NCI-H1092 treated with DMSO at 0.1 percent for 48 hours (cell line): ENCODE results near the gene SNRNP40.
"Not testable (repeated sequence)": the region's sequence is repeated elsewhere in the genome, so short reads cannot be mapped to it uniquely, and the experiment has no call there.

ENCODE experiments used
- DNase-seq: peaks from one replicate; lab custom pipeline; 2025; lab: John Stamatoyannopoulos, UW

Gene SNRNP40

DNA sequence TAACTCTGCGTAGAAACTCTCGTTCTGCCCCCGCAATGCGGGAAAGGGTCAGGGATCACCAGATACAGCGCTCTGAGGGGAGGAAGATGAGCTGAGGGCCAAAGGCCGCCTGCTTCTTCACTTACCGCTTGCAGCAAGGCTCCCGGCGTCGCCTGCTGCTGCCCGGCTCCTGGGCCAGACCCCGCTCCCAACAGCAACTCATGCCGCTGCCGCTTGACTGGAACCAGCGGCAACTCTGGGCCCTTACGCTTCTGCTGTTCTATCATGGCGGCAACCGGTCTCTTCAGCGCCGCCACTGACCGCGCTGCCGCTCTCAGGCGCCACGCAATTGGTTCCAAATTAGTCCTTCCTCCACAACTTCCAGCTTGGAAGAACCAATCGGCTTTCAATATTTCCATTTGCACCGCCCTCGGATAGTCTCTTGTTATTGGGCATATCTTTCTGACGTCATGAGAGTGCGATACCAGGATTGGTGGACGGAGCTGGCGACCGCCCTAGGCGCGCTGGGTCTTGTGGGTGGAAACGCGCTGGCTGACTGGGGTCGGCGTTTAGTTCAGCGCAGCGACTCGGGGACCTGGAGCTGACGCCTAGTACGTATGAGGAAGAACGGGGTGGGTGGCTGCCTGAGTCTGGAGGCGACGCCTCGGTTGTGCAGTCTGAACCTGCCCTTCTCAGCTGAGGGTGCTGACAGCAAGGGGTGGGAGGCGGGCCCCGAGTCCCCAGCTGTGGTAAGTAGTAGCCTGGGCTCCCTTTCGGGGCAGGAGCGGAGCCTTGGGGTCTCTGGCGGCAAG, at the start of gene SNRNP40, which contains the start of gene ZCCHC17:
TSS of gene SNRNP40 (minus strand) at position 303 of the 791 bp plus-strand sequence. CDS start at position 266, 37 bp downstream.
TSS of gene ZCCHC17 (plus strand) at position 547 of the 791 bp plus-strand sequence. CDS start 13,067 bp downstream, outside the sequence.
- DNase-seq: peak; percentile 100

DNA sequence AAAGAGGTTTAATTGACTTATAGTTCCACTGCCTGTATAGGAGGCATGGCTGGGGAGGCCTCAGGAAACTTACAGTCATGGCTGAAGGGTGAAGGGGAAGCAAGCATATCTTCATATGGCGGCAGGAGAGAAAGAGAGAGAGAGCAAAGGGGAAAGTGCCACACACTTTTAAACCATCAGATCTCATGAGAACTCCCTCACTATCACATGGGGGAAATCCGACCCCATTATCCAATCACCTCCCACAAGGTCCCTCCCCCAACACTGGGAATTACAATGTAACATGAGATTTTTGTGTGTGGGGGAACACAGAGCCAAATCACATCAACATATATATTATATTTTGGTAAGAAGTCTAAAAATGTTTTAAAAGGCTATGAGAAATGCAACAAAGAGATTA, 49.0 kb upstream of the SNRNP40 start:
- no peak for DNase-seq

DNA sequence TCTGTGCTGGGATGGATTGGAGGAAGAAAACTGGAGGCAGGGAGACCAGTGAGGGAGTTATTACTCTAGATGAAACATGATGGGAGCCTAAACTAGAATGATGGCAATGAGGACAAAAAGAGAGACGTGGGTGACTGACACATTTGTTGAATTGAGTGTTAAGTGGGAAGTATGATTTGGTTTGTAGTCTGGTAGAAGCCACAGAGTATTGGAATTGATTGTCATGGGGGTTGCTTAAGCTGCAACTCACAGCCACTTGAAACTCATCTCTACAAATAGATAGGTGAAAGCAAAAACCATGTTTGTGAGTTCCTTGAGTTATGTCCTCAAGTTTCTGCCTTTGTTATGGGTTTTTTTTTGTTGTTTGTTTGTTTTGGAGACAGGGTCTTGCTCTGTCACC, 47.9 kb upstream of the SNRNP40 start:
- no peak for DNase-seq

DNA sequence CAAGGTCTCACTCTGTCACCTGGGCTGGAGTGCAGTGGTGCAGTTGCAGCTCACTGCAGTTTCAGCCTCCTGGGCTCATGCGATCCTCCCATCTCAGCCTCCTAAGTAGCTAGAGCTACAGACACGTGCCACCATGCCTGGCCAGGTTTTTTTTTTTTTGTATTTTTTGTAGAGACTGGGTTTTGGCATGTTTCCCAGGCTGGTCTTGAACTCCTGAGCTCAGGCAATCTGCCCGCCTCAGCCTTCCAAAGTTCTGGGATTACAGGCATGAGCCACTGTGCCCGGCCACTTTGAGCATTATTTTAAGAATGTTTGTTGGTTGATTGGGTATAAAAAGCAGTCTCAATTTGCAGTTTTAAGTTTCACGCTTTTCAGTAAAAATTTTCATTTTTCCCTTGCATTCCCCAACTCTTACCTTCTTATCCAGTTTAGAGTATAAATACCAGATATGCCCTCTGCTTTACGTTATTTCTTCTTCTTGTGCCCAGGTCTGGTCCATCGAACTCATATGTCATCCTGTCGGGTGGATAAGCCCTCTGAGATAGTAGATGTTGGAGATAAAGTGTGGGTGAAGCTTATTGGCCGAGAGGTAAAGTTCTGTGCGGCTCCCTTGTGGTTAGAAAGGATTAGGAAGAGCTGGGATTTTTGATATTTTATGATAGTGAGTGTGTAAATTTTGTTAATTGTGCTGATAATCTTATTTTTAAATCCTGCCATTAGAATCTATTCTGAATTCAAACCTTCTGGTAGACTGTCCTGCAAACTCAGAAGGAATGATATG, 40.3 kb upstream of the SNRNP40 start:
- no peak for DNase-seq

DNA sequence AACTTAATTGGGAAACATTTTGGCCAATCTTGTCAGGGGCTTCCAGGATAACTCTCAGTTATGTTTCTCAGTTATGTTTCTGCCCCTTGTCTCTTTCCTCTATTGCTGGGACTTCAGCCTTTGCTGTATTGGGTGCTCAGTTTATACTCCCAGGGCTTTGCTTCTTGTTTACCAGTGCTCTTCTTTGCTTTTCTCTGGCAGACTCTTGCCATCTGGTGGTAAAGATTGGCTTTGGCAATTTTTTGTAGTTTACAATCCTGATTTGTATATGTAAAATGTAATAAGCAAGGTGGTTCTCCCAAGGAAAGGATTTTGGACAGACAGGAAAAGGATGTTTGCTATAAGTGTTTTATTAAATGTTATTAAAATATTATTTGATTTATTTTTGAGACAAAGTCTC, 38.4 kb upstream of the SNRNP40 start:
- DNase-seq: peak; percentile 53

DNA sequence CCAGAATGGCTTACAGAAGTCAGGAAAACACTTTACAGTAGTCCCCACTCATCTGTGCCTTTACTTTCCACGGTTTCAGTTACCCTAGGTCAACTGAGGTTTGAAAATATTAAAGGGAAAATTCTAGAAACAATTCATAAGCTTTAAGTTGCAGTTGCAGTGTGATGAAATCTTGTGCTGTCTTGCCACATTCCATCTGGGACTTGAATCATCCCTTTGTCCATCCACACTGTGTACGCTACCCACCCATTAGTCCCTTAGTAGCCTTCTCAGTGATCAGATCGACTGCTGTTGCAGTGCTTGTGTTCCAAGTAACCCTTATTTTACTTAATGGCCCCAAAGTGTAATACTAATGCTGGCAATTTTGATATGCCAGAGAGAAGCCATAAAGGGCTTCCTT, 30.8 kb upstream of the SNRNP40 start:
- DNase-seq: no peak

DNA sequence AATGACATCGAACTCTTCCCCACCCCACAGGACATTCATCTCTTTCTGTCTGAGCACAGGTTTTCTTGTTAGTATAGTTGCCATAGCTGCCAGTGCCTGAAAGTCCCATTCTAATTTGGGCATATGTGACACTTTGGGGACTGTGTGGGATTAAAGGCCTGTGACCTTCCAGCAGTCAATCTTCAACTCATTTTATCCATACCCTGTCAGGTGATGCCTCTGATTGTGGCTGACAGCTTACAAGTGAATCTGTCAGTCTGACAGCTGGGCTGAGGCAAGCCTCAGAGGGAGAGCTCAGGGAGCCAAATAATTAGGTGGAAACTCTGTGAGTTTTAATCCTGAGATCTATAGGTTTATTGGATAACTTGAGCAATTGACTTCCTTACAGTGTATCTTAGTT, 29.9 kb upstream of the SNRNP40 start:
- no peak for DNase-seq

DNA sequence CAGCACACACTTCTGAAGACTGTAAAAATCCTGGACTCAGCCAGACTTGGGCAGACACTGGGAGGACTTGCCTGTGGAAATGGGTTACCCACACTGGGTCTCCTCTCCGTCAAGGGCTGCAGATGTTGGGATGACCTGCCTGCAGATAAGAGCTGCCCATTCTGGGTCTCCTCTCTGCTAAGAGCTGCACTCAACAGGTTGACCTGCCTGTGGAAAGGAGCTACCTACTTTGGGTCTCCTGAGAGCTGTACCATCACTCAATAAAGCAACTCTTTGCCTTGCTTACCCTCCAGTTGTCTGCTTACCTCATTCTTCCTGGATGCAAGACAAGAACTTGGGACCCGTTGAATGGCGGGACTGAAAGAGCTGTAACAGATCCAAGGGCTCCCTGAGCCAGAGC, 28.4 kb upstream of the SNRNP40 start:
- no peak for DNase-seq

DNA sequence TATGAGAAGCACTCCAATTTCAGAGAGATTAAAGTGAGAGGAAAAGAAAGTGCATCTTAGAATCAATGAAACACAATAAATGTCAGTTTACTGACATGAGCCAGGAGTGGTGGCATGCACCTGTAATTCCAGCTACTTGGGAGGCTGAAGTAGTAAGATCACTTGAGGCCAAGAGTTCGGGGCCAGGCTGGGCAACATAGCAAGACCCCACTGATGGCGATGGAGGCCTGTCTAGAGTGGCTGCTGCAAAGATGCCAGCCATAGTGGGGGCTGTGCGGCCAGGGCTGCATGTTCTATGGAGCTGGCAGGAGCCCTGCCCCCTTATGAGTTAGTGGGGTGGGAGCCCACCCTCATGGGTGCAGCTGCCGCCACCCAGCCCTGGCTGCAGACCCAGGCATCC, 27.5 kb upstream of the SNRNP40 start:
- DNase-seq: no peak

DNA sequence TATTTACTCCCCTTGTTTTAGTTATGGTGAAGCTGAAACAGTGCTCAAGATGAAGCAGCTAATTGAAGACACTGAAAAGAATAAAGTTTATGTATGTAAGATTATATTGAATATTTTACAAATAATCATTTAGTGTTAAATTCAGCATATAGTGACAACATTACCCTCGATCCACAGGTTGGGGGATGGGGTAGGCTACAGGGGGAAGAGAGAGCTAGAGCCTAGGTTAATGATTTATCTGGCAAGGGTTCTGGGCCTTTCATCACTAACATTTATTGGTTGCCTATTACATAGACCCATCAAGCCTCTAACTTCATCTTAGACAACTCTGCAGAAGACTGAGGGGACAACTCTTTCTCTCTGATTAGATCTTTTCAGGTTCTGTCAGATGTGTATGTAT, 21.6 kb upstream of the SNRNP40 start:
- no peak for DNase-seq

DNA sequence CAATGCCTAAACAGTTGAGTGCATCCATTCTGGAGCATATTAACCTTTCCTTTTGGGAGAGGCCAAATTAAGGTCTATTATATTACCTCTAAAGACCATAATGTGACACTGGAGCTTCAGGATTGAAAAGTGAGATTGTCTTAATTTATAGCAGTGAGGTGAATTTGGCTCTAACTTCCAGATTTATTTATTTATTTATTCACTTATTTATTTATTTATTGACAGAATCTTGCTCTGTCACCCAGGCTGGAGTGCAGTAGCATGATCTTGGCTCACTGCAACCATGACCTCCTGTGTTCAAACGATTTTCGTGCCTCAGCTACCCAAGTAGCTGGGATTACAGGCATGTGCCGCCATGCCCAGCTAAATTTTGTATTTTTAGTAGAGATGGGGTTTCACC, 19.3 kb upstream of the SNRNP40 start:
- no peak for DNase-seq

DNA sequence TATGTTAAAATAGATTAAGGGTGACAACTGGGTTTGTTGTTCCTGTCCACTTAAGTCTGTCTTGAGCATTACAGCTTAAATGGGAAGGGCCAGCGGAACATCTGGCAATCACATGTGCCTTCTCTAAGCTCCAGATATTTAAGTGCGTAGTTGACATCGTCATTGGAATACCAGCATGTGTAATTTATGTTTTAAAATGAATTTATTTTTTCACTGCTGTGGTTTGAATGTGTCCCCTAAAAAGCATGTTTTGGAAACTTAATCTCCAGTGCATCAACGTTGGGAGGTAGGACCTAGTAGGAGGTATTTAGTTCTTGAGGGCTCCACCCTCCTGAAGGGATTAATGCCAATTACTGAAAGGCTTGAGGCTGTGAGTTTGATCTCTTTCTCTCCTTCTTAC, 13.6 kb upstream of the SNRNP40 start:
- DNase-seq: no peak

DNA sequence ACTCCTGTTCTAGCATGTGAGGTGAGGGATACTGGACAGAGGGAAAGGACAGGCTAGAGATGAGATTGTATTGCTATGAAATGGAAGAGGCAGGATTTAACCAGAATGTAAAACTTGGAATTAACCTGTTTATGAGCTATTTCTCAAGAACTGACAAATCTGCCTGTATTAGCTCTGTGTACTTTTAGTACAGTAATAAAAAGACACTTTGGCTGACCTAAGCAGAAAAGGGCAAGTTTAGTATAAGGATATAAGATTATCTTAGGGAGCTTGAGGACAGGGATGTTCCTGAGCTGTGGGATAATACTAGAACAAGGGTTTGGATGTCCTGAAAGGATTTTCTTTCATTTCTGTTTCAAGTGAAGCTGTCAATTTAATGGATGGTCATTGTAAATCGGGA, 11.4 kb upstream of the SNRNP40 start:
- DNase-seq: no peak

DNA sequence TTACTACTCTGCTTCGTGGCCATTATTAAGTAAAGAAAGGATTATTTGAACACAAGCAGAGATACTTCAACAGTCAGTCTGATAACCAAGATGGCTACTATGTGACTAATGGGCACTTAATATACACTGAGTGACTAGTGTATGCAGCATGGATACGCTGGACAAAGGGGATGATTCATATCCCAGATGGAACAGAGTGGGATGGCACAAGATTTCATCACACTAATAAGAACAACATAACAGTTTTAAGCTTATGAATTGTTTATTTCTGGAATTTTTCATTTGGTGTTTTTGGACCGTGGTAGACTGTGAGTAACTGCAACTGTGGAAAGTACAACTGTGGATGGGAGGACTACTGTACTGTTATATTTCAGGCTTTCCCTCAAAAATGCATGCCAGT, 9.7 kb upstream of the SNRNP40 start:
- no peak for DNase-seq

DNA sequence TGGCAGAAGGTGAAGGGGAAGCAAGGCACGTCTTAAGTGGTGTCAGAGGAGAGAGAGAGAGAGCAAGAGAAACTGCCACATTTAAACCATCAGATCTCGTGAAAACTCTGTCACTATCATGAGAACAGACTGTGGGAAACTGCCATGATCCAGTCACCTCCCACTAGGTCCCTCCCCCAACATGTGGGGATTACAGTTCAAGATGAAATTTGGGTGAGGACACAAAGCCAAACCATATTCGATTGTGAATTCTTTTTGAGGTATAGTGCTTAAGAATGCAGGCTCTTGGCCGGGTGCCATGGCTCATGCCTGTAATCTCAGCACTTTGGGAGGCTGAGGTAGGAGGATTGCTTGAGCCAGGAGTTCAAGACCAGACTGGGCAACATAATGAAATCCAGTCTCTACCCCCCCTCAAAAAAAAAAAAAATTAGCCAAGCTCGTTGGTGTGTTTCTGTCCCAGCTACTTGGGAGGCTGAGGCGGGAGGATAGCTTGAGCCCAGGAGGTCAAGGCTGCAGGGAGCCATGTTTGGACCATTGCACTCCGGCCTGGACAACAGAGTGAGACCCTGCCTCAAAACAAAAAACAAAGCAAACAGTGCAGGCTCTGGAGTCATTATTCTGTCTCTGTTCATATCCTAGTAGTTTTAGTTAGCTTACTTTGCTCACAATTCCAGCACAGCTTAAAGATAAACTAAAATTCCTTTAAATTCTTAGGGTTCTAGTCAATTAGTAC, 6.3 kb upstream of the SNRNP40 start:
- DNase-seq: no peak

DNA sequence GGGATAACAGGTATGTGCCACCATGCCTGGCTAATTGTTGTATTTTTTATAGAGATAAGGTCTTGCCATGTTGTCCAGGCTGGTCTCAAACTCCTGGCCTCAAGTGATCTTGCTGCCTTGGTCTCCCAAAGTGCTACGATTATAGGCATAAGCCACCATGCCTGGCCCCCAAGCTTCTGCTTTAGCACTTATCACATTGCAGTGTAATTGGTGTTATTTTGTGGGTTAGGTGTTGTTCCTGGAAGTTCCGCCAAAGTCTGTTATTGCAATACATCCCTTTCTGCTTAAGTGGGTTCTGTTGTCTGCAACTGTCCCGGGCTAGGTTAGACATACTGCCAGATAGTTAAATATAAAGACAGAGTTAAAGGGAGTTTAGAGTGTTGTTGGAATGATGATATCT, 3.6 kb upstream of the SNRNP40 start:
- no peak for DNase-seq

DNA sequence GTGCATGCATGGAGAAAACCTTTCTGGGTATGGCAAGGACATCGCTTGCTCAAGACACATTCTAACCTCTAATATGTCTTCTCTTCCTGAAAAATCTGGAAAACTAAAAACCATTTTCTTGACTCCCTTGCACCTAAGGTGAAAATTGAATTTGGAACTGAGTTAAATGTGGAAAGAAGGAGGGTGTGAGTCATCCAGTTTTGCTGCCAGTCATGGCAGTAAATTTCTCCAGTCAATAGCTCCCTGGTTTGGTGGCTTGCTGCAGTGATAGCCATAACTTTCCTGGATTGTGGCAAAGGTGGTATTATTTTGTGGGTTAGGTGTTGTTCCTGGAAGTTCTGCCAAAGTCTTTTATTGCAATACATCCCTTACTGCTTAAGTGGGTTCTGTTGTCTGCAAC, 2.8 kb upstream of the SNRNP40 start:
- no peak for DNase-seq

DNA sequence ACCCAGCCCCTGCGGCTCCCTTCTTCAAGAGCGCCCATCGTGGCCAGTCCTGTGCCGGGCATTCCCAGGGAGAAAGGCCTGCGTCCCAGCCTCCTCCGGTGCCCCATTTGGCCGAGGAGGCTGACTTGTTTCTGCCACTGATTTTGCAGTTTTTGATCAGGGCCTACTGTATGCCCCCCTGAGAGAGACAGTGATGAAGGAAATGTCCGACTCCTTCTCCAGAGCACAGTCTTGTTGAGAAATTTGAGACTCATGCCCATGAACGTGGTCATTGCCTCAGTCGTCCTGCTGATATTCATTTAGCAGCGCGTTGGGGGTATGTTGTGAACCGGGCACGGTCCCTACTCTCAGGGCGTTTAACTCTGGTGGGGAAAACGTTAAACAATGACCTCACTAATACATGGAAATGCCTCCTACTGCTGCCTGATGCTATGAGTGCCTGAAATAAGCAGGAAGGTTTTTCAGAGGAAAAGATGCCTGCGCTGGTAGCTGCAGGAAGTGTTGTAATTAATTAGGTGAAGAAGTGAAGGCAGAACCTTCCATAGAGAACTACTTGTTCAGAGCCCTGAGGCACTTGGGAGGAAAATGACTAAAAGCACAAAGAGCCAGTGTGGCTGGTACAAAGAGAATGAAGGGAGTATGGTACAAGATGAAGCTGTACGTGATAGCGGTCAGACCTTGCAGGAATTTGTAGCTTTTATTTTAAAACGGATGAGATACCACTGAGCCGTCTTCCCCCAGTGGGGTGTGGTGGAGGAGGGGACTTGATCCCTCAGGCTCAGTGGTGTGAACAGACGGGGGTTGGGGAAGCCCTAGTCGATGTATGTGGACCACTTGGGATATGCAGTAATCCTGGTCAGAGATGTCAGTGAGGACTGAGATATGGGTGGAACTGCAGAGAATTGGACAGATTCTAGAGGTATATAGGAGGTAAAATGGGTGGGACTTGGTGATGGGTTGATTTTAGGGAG, 974 bp upstream of the SNRNP40 start:
- no peak for DNase-seq

DNA sequence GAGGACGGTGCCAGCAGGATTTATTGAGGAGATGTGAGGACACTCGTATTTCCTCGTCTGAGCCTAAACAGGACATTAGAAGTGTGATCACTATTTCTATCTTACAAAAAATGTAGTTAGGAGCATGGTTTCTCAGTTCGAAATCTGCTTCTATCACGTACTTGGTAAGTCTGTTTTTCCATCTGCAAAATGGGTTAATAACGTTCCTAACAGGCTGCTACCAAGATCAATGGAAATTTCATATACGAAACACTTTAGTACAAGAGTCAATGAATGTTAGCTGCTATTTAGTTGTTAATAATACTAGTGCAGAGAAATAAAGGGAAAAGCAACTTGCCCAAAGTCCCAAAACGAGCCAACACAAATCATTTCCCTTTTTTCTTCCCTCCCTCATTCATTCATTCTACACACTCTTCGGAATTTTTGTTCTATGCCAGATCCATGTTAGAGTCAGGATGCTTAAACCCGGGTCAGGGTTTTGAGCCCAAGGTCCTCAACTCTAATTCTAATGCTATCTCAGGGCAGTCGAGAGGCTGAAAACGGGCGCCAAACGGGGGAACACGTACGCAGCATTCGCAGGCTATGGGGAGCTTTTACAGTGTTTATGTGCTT, 608 bp downstream of the SNRNP40 start:
- DNase-seq: no peak

DNA sequence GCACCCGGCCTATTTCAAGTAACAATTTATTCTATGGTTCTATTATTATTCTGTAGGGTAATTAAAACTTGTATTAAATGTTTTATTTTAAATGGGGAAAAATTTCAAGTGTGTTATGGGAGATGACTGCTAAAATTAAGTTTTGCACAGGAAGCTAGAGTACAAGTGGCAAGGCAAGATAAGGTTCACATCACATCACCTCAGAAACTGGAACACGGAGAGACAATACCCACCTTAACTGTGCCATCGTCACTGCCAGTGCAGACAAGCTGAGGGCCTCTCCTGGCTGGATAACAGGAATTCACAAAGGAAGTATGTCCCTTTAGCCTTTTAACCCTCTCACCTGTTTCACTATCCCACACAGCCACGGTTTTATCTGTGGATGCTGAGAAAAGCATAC, 7.6 kb downstream of the SNRNP40 start:
- no peak for DNase-seq

DNA sequence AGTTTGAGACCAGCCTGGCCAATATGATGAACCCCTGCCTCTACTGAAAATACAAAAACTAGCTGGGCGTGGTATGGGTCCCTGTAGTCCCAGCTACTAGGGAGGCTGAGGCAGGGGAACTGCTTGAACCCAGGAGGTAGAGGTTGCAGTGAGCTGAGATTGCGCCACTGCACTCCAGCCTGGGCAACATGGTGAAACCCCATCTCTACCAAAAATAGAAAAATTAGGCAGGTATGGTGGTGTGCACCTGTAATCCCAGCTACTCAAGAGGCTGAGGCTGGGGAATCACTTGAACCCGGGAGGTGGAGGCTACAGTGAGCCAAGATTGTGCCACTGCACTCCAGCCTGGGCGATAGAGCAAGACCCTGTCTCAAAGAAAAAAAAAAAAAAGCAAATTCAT, 8.8 kb downstream of the SNRNP40 start:
- not testable (repeated sequence) for DNase-seq
